RPMI8226 (cell line): ENCODE measurements around the gene SUN1.
"Not testable (repeated sequence)": the region's sequence is repeated elsewhere in the genome, so short reads cannot be mapped to it uniquely, and the experiment has no call there.

Experiments
- DNase-seq: peaks from one replicate; pipeline ENCODE4 v3.0.0-alpha.2; 2015

SUN1 gene

GRCh38 chr7:803796-804195 is 28.5 kb upstream of the SUN1 start:
- not testable (repeated sequence) for DNase-seq

GRCh38 chr7:805261-805660 is 27.0 kb upstream of the SUN1 start:
- no peak for DNase-seq

- peak; percentile 43 for DNase-seq
Measured at GRCh38 chr7:815284-816216, 16.7 kb upstream of the SUN1 start.

GRCh38 chr7:816300-816750 is 16.0 kb upstream of the SUN1 start:
- DNase-seq: peak; percentile 99

- DNase-seq: peak; percentile 64
Measured at GRCh38 chr7:816751-817671, 15.3 kb upstream of the SUN1 start.

- DNase-seq: peak; percentile 37
Measured at GRCh38 chr7:818031-818699, 14.1 kb upstream of the SUN1 start.

GRCh38 chr7:820341-820740 is 11.9 kb upstream of the SUN1 start:
- DNase-seq: no peak

GRCh38 chr7:821688-822087 is 10.6 kb upstream of the SUN1 start:
- no peak for DNase-seq

GRCh38 chr7:822692-823276 is 9.5 kb upstream of the SUN1 start:
- no peak for DNase-seq

- no peak for DNase-seq
Measured at GRCh38 chr7:823649-824048, 8.6 kb upstream of the SUN1 start.

GRCh38 chr7:824081-824480 is 8.2 kb upstream of the SUN1 start:
- no peak for DNase-seq

- no peak for DNase-seq
Measured at GRCh38 chr7:824664-825063, 7.6 kb upstream of the SUN1 start.

GRCh38 chr7:825386-825785 is 6.9 kb upstream of the SUN1 start:
- no peak for DNase-seq

GRCh38 chr7:826230-826917 is 5.9 kb upstream of the SUN1 start:
- no peak for DNase-seq

GRCh38 chr7:828793-829561 is 3.3 kb upstream of the SUN1 start:
- DNase-seq: no peak

- DNase-seq: no peak
Measured at GRCh38 chr7:830069-830468, 2.2 kb upstream of the SUN1 start.

- DNase-seq: peak; percentile 72
Measured at GRCh38 chr7:831596-832166, 595 bp upstream of the SUN1 start.

GRCh38 chr7:832968-833424 is 720 bp downstream of the SUN1 start:
- DNase-seq: no peak

GRCh38 chr7:833601-834258 is 1.5 kb downstream of the SUN1 start:
- DNase-seq: no peak

GRCh38 chr7:834277-834676 is 2.0 kb downstream of the SUN1 start:
- DNase-seq: no peak
